Esophagus squamous epithelium (tissue), 4 donors: ENCODE measurements around the gene DHCR7.

Experiments used
- POLR2A ChIP-seq, 4 donors: fragments of 450-650 bp; IDR thresholded peaks; one replicate each; pipeline ENCODE4 v1.6.1; 2017; ENCODE audit warnings: antibody characterized with exemption in 4 of 4, mild to moderate bottlenecking in 4 of 4, moderate library complexity in 3 of 4
- TF ChIP-seq, protein P1 (sequence below), 6 experiments: fragments of 450-650 bp in 4 of 6; fragments of 200-600 bp in 2 of 6; sonication (generic) in 2 of 6; IDR thresholded peaks; one replicate each; pipeline ENCODE4 v1.5.1; 2016 to 2019; ENCODE audit warnings: antibody characterized with exemption in 6 of 6, mild to moderate bottlenecking in 4 of 6, moderate library complexity in 4 of 6

DNA sequence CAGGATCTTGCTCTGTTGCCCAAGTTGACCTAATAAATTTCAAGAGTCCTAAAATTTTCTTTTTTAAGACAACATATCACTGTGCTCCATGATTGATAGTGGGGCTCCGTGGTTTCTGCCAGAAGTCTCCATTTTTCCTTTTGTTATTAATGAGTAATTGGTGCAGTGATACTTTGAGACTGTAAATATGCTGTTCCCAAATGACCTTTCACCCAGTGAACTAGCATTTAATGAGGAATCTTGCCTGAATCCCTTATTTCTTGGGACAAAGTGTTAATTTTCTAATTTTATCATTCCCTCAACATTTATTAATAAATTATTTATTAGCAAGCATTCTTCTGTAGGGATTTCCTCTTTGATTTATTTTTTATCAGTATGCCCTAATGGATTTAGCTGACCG is 2.3 kb upstream of the DHCR7 start:
- TF ChIP-seq POLR2A (IDR thresholded peaks at IDR 0.05) = no peak
- TF ChIP-seq, protein P1, sequence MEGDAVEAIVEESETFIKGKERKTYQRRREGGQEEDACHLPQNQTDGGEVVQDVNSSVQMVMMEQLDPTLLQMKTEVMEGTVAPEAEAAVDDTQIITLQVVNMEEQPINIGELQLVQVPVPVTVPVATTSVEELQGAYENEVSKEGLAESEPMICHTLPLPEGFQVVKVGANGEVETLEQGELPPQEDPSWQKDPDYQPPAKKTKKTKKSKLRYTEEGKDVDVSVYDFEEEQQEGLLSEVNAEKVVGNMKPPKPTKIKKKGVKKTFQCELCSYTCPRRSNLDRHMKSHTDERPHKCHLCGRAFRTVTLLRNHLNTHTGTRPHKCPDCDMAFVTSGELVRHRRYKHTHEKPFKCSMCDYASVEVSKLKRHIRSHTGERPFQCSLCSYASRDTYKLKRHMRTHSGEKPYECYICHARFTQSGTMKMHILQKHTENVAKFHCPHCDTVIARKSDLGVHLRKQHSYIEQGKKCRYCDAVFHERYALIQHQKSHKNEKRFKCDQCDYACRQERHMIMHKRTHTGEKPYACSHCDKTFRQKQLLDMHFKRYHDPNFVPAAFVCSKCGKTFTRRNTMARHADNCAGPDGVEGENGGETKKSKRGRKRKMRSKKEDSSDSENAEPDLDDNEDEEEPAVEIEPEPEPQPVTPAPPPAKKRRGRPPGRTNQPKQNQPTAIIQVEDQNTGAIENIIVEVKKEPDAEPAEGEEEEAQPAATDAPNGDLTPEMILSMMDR (IDR thresholded peaks at IDR 0.05) = no peak
